ENCODE data around the gene RSPH4A.
A peak's percentile ranks its signal among the peaks of the same experiment; 100 is the strongest.

The RSPH4A gene

GRCh38 chr6:116667623-116668022 is 51.3 kb downstream of the RSPH4A start:
- Histone ChIP-seq H3K27ac (replicated peaks) (peak overlapping the region; percentile 74), H3K27me3 (ENCODE audit: insufficient read depth, poor library complexity, severe bottlenecking) (no peaks in the 10 kb centered on the region), H3K4me3 (replicated peaks; ENCODE audit: insufficient read depth, low read length) (peak overlapping the region; percentile 90)
- DNase-seq (ENCODE audit: low read depth in 1 of 2, low spot score in 1 of 2) = peak in 1 of 2 experiments; percentile 66
- TF ChIP-seq REST (IDR thresholded peaks at IDR 0.05; ENCODE audit: insufficient replicate concordance, low read depth) (no peak), SPI1 (IDR thresholded peaks at IDR 0.05; ENCODE audit: borderline replicate concordance, low read depth) (peak; percentile 98), POLR2AphosphoS5 (IDR thresholded peaks at IDR 0.05; ENCODE audit: low read depth) (no peak)

- TF ChIP-seq REST (IDR thresholded peaks at IDR 0.05; ENCODE audit: insufficient replicate concordance, low read depth) (no peak), CTCF (IDR thresholded peaks at IDR 0.05; ENCODE audit: insufficient read depth, low read length) (no peak), POLR2AphosphoS5 (IDR thresholded peaks at IDR 0.05; ENCODE audit: low read depth) (no peak), GABPA (IDR thresholded peaks at IDR 0.05; ENCODE audit: low read depth) (no peak), SPI1 (IDR thresholded peaks at IDR 0.05; ENCODE audit: borderline replicate concordance, low read depth) (no peak)
- no peak overlapping the region for H3K27ac ChIP-seq (replicated peaks)
- H3K27me3 ChIP-seq (ENCODE audit: insufficient read depth, poor library complexity, severe bottlenecking) = no peaks in the 10 kb centered on the region
- DNase-seq (ENCODE audit: low read depth in 1 of 2, low spot score in 1 of 2) = no peak
- H3K4me3 ChIP-seq (replicated peaks; ENCODE audit: insufficient read depth, low read length) = no peak overlapping the region
Measured at GRCh38 chr6:116672306-116672705, 56.0 kb downstream of the RSPH4A start.

GRCh38 chr6:116676021-116676420 is 59.7 kb downstream of the RSPH4A start:
- DNase-seq (ENCODE audit: low read depth in 1 of 2, low spot score in 1 of 2) = no peak
- TF ChIP-seq REST (IDR thresholded peaks at IDR 0.05; ENCODE audit: insufficient replicate concordance, low read depth) (no peak), GABPA (IDR thresholded peaks at IDR 0.05; ENCODE audit: low read depth) (no peak), POLR2AphosphoS5 (IDR thresholded peaks at IDR 0.05; ENCODE audit: low read depth) (no peak), CTCF (IDR thresholded peaks at IDR 0.05; ENCODE audit: insufficient read depth, low read length) (no peak), SPI1 (IDR thresholded peaks at IDR 0.05; ENCODE audit: borderline replicate concordance, low read depth) (no peak)
- Histone ChIP-seq H3K27ac (replicated peaks) (no peak overlapping the region), H3K4me3 (replicated peaks; ENCODE audit: insufficient read depth, low read length) (no peak overlapping the region), H3K27me3 (ENCODE audit: insufficient read depth, poor library complexity, severe bottlenecking) (no peaks in the 10 kb centered on the region)
